ENCODE measurements around the gene HRK. TPM values are rescaled to one million over a fixed set of nuclear protein-coding genes. Genes with fewer than 3 reads are reported as not detected.
A peak's percentile ranks its signal among the peaks of the same experiment; 100 is the strongest.

HRK gene
- total RNA-seq, result not detected

DNA sequence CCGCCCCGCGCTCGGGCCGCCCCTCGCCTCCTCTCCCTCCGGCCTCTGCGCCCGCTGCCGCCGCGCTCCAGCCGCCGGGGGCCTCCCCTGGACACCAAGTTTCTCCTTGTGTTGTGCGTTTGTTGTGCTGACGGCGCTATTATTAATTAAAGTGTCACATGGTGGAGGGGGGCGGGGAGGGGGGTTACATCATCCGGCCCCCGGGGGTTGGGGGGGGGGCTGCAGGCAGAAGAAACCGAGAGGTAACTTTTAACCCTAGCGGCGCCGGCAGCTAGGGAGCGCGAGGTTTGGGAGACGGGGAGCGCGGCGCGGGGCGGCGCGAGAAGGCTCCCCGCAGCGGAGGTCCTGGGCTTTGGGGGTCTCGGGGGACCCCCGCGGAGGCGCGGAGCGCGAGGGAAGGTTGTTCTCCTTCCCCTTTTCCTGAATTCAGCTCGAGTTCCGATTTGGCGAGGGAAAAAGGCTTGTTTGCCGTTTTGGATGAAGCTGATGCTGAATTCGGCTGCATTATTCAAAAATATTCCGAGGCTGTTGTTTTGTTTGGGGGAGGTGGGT, at the start of gene HRK:
Gene HRK, minus strand, starts transcription at position 117 of the 552 bp plus-strand sequence. CDS start 134 bp downstream, outside the sequence.
- peaks cover 28% of the 10 kb centered on the region for H3K4me1 Mint-ChIP-seq
- peaks cover 84% of the 10 kb centered on the region for H3K27me3 Mint-ChIP-seq
- H3K4me3 Mint-ChIP-seq, result peak within 1 kb of the TSS; percentile 84
- H3K36me3 Mint-ChIP-seq, result no peaks in the 10 kb centered on the region
- no peak within 1 kb of the TSS for H3K27ac Mint-ChIP-seq
- no peaks in the 10 kb centered on the region for H3K9me3 Mint-ChIP-seq
- DNase-seq, result no peak
- ATAC-seq (ENCODE audit: low read depth), result no peak
- POLR2A ChIA-PET, result interaction anchor here (0.5 kb wide), 1 partner anchor 24 kb away, joined by 4 read pairs; no protein-coding TSS in a partner anchor

DNA sequence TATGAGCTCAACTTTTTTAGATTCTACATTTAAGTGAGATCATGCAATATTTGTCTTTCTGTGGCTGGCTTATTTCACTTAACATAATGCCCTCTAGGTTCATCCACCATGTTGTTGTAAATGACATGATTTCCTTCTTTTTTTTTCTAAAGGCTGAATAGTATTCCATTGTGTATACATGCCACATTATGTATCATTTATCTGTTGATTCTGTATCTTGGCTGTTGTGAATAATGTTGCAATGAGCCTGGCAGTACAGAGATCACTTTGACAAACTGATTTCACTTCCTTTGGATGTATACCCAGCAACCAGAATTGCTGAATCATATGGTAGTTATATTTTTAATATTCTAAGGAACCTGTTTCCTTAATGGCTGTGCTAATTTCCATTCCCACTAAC, 48.6 kb upstream of the HRK start:
- DNase-seq (no peak), ATAC-seq (ENCODE audit: low read depth) (no peak)
- Mint-ChIP-seq H3K4me1 (peaks cover 32% of the 10 kb centered on the region), H3K36me3 (peaks cover 43% of the 10 kb centered on the region), H3K27me3 (no peaks in the 10 kb centered on the region), H3K9me3 (no peaks in the 10 kb centered on the region), H3K27ac (no peak overlapping the region), H3K4me3 (no peak overlapping the region)
- POLR2A ChIA-PET, result no interaction called here

DNA sequence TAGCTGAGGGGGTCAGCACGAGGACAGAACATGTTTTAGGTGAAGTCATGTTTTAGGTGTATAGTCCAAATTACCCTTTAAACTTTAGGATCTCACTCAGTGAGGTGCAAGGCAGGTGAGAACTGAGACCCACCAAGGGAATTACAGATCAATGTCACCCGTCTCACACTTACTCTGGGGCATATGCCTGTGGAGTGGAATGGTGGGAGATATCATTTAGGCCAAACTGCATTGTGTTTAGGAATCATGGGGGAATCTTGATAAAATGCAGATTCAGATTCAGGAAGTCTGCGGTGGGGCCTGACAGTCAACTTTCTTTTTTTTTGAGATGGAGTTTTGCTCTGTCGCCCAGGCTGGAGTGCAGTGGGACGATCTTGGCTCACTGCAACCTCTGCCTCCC, 47.3 kb upstream of the HRK start:
- ATAC-seq (ENCODE audit: low read depth) (no peak), DNase-seq (no peak)
- Mint-ChIP-seq H3K27ac (no peak overlapping the region), H3K27me3 (no peaks in the 10 kb centered on the region), H3K9me3 (no peaks in the 10 kb centered on the region), H3K4me1 (peaks cover 40% of the 10 kb centered on the region), H3K4me3 (no peak overlapping the region), H3K36me3 (peaks cover 39% of the 10 kb centered on the region)
- POLR2A ChIA-PET, result no interaction called here

DNA sequence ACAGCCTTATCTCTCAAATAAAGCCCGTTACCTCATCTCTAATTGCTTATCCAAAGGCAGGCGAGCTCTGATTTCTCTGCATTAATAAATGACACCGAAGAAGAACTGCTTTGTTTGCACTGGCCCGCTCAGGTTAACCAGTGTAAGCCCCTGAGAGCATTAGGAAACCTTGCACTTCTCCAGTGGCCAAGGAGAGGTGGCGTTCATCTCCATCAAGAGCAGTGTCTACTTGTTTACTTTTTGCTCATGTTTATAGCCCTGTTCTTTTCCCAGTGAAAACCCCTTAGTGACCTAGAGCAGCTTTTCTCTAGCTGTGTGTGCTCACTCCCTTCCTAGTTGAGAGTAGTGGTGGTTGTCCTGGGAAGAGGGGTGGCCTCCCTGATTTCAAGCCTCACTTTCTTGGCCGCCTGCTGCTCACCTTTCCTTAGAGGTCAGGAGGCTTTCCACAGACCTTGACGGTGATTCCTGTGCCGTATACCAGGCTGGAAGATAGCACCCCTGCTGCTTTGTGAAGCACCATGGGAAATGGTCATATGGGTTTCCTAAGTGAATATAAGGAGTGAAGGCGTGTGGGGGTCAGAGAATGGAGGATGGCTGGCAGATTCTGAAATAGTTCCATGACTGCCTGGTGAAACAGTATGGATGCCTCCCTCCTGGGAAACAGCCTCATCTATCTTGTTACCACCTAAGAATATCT, 46.2 kb upstream of the HRK start:
- Mint-ChIP-seq H3K4me1 (peaks cover 48% of the 10 kb centered on the region), H3K4me3 (no peak overlapping the region), H3K27me3 (no peaks in the 10 kb centered on the region), H3K27ac (no peak overlapping the region), H3K36me3 (peaks cover 39% of the 10 kb centered on the region), H3K9me3 (no peaks in the 10 kb centered on the region)
- POLR2A ChIA-PET, result no interaction called here
- ATAC-seq (ENCODE audit: low read depth), result no peak
- DNase-seq, result no peak

DNA sequence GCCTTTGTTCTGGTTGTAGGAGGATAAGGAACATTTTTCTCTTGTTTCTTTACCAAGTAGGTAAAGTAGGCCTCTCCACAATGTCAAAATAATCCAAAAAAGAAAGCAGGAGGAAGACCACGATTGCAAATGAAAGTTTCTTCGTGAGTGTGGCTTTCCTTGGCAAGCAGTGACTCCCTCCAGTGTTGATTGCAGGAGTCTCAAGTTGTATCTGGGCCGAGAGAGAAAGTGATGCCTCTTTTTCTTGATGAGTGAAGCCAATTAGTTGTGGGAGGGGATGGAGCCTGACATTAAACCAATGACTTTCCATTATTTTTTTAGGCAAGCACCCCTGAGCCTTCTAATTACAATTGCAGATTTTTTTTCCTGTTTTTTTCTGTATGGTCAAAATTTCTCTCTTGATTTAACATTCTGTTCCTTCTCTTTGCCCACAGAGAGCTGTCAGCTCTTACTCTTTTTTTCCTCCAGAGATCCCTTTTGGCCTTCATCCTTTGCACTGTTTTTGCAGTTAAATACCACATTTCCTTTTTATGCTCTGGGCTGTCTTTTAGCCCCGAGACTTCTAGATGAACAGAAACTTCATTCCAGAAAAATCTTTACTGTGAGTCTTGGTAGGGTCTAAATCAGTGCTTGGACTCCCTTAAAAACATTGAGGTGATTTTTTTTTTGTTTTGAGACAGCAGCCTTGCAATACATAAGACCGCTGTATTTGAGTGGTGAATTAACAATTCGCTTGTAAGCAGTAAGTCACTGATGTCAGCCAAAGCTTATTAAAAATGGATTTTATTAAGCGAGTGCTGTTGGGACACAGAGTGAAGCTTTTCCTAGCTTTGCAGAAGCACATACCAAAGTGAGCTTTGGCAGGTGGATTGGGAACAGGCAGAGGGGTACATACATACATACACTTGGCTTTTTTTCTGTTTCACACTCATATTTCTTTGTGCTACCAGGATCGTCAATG, 45.3 kb upstream of the HRK start:
- Mint-ChIP-seq H3K27ac (peak overlapping the region; percentile 10), H3K36me3 (peaks cover 33% of the 10 kb centered on the region), H3K4me3 (no peak overlapping the region), H3K4me1 (peaks cover 53% of the 10 kb centered on the region), H3K9me3 (no peaks in the 10 kb centered on the region), H3K27me3 (no peaks in the 10 kb centered on the region)
- POLR2A ChIA-PET, result no interaction called here
- no peak for ATAC-seq (ENCODE audit: low read depth)
- DNase-seq, result no peak

DNA sequence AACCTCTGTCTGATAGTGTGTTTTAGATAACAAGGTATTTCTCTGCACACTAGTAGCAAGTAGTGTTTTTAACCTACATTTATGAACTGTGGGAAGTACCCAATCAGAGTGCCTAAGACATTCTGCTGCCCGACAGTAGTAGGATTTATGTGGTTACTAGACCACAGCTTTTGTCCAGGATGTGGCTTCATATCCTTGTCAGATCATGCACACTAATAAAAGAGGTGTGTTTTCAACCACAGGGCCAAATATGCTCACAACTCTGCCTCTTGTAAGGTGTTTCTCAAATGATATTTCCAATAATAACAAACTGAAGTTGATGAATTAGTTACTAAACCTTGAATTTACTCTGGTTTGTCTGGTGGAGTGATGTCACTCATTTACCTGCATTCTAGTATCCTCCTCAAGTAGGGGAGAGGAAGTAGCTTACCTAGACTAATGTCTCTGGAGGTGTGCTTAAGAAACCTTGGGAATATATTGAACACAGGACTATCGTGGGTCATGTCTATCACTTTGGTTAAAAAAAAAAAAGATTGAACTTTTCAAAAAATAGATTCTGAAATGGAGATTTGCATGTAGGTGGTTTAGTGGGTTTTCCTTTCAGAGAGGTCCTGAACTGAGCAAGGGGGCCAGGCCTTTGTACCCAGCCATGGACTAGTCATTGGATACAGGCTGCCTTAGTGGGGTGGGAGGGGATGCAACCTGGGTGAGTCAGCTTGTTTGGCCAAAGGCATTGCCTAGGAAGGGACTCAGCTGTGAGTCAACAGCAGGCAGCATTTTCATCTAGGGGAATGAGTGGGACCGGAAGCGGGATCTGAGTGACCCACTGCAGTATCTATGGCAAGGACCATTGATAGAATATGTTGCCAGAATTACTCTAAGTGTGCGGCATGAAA, 43.6 kb upstream of the HRK start:
- Mint-ChIP-seq H3K4me3 (peak overlapping the region; percentile 72), H3K27me3 (no peaks in the 10 kb centered on the region), H3K27ac (peak overlapping the region; percentile 52), H3K4me1 (peaks cover 69% of the 10 kb centered on the region), H3K9me3 (no peaks in the 10 kb centered on the region), H3K36me3 (peaks cover 27% of the 10 kb centered on the region)
- POLR2A ChIA-PET, result interaction anchor here (0.6 kb wide), 1 partner anchor 668 kb away, joined by 3 read pairs; no protein-coding TSS in a partner anchor
- DNase-seq, result no peak
- peak; percentile 80 for ATAC-seq (ENCODE audit: low read depth)

DNA sequence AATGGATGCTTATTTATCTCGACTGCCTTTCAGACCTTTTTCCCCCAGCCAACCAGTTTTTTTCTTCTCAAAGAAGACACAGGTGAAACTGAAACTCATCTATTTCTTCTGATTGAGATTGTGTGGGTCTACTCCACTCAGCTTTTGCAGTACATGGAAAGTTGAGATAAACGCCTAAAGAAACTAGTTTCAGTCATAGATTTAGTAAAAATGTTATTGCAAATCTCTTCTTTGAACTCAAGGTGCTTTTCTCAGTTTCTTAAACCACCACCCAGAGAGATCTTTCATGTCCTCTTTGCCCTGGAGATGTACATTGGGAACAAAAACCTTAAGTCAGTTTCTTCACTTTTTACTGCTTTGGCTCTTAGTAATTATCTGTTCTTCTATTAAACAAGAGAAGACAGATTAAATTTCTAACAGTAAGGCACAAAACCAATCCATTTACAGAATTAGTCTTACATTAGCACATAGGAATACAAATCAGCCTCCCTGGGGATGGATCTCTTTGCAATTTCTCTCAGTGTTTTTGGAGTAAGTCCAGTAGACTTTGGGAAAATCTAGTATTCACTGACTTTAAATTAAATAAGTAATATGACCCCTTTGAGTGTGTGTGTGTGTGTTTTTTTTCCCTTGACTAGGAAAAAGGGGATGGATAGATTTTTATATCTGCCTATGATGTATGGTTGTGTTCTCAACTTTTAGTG, 41.1 kb upstream of the HRK start:
- Mint-ChIP-seq H3K4me1 (peaks cover 71% of the 10 kb centered on the region), H3K36me3 (peaks cover 21% of the 10 kb centered on the region), H3K9me3 (no peaks in the 10 kb centered on the region), H3K4me3 (peak overlapping the region; percentile 67), H3K27ac (peak overlapping the region; percentile 87), H3K27me3 (no peaks in the 10 kb centered on the region)
- ATAC-seq (ENCODE audit: low read depth), result peak; percentile 57
- POLR2A ChIA-PET, result interaction anchor here (0.7 kb wide), 1 partner anchor 40 kb away, joined by 3 read pairs; no protein-coding TSS in a partner anchor
- no peak for DNase-seq

DNA sequence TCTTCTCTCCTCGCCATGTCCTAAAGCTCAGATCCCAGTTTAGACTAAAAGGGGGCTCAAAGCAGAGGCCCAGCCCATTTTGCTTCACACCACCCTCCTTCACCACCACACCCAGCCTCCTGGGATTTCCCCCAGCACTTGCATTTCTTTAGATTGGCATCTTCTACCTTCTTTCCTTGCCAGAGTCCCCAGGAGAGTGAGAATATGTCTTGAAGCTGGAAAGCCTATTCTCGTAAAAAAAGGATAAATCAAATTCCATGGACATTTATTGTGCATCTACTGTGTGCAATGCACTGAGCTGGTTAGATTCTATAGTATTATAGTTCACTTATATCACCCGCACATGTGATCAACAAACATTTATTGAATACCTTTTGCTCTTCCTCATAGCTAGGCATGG, 39.7 kb upstream of the HRK start:
- POLR2A ChIA-PET, result interaction anchor here (1.2 kb wide), 1 partner anchor 10 kb away, joined by 4 read pairs; the partner anchor contains the start of gene FBXW8
- Mint-ChIP-seq H3K4me1 (peaks cover 74% of the 10 kb centered on the region), H3K36me3 (peaks cover 21% of the 10 kb centered on the region), H3K27me3 (no peaks in the 10 kb centered on the region), H3K27ac (peak overlapping the region; percentile 52), H3K4me3 (peak overlapping the region; percentile 63), H3K9me3 (no peaks in the 10 kb centered on the region)
- DNase-seq, result no peak
- no peak for ATAC-seq (ENCODE audit: low read depth)

DNA sequence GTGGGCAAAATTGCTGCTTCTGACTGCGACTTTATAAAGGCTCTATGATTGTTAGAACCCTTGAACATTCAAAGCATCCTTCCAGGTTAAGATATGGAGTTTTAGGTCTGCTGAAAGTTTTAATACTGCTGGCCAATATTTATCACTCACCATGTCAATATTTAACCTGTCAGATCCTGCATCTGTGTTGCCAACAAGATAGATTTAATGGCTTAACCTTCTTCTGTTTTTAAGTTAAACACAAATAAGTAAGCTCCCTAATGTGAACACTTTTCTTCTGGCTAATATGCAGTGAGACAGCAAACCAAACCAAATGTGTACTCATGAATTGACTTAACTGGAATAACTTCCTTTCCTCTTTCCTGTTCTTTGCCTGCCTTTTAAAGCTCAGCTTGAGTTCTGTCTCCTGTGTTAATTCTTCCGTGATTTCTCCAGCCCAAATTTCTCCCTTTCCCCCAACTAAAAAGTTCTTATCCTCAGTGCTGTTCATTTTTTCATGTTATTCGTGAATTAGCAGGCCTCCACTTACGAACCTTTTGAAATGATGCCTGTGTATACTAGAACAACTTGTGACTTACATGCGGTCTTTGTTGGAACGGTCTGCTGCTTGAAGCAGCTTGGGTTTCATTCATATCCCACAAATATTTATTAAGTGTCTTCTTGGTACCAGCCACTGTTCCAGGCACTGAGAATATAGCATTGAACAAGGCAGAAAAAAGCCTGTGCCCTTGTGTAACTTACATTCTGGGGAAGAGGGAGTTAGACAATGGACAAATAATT, 38.7 kb upstream of the HRK start:
- Mint-ChIP-seq H3K4me1 (peaks cover 68% of the 10 kb centered on the region), H3K9me3 (no peaks in the 10 kb centered on the region), H3K4me3 (no peak overlapping the region), H3K27ac (peak overlapping the region; percentile 14), H3K36me3 (peaks cover 27% of the 10 kb centered on the region), H3K27me3 (no peaks in the 10 kb centered on the region)
- no peak for DNase-seq
- POLR2A ChIA-PET, result interaction anchor here (0.7 kb wide), 1 partner anchor 177 kb away, joined by 5 read pairs; no protein-coding TSS in a partner anchor
- ATAC-seq (ENCODE audit: low read depth), result no peak

DNA sequence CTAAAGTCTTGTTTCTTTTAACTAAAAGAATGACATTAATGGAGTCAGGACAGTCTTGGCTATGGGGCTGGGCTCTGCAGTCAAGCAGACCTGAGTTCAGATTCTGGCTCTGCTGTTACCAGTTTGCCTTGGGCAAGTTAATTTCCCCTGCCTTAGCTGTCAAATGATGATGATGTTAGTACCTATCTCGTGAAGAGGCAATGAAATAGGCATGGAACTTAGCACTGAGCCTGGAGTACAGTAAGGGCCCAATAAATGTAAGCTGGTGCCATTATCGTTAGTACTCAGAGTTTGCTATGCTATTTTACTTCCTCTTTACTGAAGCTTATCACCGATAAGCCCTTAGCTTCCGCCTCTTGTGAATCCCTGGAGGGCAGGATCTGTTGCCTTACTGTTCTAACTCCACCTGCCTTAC, 38.0 kb upstream of the HRK start:
- Mint-ChIP-seq H3K36me3 (peaks cover 28% of the 10 kb centered on the region), H3K27me3 (no peaks in the 10 kb centered on the region), H3K9me3 (no peaks in the 10 kb centered on the region), H3K4me3 (no peak overlapping the region), H3K4me1 (peaks cover 61% of the 10 kb centered on the region), H3K27ac (peak overlapping the region; percentile 14)
- DNase-seq, result no peak
- ATAC-seq (ENCODE audit: low read depth), result no peak
- POLR2A ChIA-PET, result interaction anchor here (0.7 kb wide), 1 partner anchor 176 kb away, joined by 5 read pairs; no protein-coding TSS in a partner anchor

DNA sequence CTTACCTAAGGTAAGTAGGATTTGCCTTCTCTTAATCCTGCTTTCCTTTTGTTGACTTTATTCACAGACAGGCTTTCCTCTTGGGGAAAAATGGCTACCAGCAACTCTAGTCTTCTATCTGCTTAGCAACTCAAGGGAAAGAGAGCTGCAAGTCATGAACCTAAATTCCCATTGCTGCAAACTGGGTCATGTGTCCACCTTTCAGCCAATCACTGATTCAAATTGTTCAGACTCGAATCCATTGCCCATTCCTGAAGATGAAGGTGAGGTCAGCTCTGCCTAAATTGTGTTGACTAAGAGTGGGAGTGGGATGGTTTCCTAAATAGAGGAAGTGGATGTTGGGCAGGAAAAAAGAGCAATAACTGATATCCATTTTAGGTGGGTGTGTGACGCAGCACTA, 37.2 kb upstream of the HRK start:
- no peaks in the 10 kb centered on the region for H3K9me3 Mint-ChIP-seq
- no peak overlapping the region for H3K4me3 Mint-ChIP-seq
- no peak overlapping the region for H3K27ac Mint-ChIP-seq
- POLR2A ChIA-PET, result no interaction called here
- H3K27me3 Mint-ChIP-seq, result no peaks in the 10 kb centered on the region
- DNase-seq (no peak), ATAC-seq (ENCODE audit: low read depth) (no peak)
- H3K4me1 Mint-ChIP-seq, result peaks cover 62% of the 10 kb centered on the region
- H3K36me3 Mint-ChIP-seq, result peaks cover 30% of the 10 kb centered on the region

Data from activated naive CD8-positive, alpha-beta T cell treated with anti-CD3 and anti-CD28 coated beads, Interleukin-2, amount 10 ng/mL, durations not matched to agents 7 days and 5 days (primary cell).